ENCODE results near the gene KCNQ1OT1.

DNA sequence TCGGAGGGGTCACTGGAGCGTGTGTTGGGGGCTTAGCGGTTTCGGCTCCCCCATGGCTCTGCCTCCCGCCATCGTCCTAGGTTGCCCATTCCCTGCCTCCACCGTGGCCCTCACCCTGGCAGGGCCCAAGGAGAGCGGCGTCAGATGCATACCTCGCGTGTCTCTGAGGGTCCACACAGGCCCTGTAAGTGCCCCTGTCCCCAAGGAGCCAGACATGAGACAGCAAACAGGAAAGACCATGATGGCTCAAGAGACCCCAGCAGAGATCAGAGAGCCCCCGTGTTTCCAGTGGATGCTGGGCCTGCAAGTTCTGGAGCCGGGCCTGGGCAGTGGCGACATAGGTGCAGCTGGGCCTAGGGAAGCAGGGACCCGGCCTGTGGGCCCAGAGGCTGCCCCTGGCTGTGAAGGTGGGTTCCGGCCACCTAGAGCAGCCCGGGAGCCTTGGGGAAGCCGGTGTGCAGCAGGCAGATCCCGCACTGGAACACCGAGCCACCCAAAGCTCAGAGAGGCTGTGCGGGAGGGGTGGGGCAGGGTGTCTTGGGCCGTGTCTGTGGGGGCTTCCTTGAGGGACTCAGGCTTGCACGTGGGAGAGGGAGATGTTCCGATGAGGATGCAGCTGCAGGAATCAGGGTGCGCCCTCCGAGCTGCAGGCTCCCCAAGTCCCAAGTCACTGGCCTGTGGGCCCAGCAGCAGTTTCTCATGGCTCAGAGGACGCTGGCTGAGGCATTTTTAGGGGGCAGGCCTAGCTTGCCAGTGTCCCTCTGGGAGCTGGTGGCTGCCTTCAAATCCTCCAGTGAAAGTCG, 126.4 kb downstream of the KCNQ1OT1 start:
- TF ChIP-seq POLR2AphosphoS5 (IDR thresholded peaks at IDR 0.05): no peak
- TF ChIP-seq, protein P1, sequence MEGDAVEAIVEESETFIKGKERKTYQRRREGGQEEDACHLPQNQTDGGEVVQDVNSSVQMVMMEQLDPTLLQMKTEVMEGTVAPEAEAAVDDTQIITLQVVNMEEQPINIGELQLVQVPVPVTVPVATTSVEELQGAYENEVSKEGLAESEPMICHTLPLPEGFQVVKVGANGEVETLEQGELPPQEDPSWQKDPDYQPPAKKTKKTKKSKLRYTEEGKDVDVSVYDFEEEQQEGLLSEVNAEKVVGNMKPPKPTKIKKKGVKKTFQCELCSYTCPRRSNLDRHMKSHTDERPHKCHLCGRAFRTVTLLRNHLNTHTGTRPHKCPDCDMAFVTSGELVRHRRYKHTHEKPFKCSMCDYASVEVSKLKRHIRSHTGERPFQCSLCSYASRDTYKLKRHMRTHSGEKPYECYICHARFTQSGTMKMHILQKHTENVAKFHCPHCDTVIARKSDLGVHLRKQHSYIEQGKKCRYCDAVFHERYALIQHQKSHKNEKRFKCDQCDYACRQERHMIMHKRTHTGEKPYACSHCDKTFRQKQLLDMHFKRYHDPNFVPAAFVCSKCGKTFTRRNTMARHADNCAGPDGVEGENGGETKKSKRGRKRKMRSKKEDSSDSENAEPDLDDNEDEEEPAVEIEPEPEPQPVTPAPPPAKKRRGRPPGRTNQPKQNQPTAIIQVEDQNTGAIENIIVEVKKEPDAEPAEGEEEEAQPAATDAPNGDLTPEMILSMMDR (IDR thresholded peaks at IDR 0.05): no peak
